ENCODE data around the gene NGFR.

DNA sequence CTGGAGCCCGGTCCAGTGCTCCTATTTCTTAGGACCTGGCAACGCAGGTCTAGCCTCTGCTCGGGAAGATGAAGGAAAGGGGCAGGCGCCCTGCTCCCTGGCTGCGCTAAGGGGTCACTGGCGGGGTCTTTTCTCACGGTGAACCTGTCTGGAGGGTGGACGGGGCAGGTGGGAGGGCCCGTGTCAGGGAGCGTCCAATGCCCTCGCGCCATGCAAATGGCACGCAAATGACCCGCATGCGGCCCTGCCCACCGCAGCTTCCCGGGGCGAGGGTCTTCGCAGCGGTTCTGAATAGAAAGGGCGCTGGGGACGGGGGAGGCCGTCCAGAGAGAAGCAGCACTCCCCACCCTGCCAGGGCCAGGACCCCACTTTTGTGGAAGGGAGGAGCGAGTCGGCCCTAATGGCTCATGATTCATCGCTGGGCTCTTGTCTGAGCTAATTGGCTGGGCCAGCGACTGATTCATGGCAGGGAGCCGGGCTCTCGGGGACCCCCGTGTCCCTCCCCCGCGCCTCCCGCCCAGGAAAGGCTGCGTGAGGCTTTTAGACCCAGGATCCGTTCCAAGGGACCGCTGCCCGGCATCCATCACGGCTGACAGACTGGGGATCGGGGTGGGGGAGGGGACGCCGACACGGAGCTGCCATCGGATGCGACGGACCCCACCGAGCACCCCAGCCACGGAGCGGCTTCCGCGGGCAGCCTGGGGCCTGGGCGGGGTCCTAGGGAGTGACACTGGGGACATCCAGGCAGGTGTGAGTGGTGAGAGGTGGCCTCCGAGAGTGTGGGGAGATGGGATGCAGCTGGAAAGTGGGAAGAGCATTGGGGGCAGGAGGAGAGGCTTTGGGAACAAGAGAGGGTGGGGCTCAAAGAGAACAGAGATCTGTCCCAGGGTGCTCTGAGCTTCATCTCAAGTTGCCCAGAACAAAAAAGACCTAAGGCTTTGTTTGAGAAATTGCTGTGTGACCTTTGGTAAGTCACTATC, 25.0 kb upstream of the NGFR start:
- no peak for TF ChIP-seq EZH2 (IDR thresholded peaks at IDR 0.05)
- no peak for TF ChIP-seq POLR2AphosphoS5 (IDR thresholded peaks at IDR 0.05; ENCODE audit: borderline replicate concordance, low read depth, low read length)
- TF ChIP-seq FOXP2 (optimal IDR thresholded peaks at IDR 0.05; ENCODE audit: control extremely low read depth, extremely low read length, insufficient read depth): no peak
